ENCODE measurements around the gene SEC14L6.

DNA sequence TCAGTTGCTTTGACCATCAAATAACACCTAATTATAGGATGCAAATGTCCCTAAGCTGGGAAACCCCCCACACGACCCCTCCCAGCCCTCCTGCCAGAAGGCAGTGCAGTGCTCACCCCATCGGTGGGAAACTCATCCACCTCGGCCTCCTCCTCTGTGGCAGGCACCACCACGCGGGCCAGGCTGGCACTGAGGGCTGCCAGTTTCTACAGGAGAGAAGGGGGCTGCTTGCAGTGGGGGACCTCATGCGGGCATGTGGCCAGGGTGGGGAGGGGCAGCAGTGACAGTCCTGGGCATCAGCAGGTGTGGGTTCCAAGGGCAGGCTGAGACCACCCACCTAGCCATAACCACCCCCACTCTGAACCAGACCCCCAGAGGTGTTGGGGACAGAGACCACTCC is 34.4 kb upstream of the SEC14L6 start:
- TF ChIP-seq, protein P1, sequence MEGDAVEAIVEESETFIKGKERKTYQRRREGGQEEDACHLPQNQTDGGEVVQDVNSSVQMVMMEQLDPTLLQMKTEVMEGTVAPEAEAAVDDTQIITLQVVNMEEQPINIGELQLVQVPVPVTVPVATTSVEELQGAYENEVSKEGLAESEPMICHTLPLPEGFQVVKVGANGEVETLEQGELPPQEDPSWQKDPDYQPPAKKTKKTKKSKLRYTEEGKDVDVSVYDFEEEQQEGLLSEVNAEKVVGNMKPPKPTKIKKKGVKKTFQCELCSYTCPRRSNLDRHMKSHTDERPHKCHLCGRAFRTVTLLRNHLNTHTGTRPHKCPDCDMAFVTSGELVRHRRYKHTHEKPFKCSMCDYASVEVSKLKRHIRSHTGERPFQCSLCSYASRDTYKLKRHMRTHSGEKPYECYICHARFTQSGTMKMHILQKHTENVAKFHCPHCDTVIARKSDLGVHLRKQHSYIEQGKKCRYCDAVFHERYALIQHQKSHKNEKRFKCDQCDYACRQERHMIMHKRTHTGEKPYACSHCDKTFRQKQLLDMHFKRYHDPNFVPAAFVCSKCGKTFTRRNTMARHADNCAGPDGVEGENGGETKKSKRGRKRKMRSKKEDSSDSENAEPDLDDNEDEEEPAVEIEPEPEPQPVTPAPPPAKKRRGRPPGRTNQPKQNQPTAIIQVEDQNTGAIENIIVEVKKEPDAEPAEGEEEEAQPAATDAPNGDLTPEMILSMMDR (IDR thresholded peaks at IDR 0.05): no peak
- TF ChIP-seq POLR2A (IDR thresholded peaks at IDR 0.05) (no peak), POLR2AphosphoS5 (IDR thresholded peaks at IDR 0.05) (no peak)
